HG02973 (cell line): ENCODE measurements around the gene TAOK1.

Source experiments
- ATAC-seq: cut with Tn5 transposase; IDR thresholded peaks from one replicate; pipeline ENCODE4 v1.9.1; 2021; ENCODE audit warnings: moderate library complexity; ENCODE audit not compliant: unreplicated experiment

The TAOK1 gene

GRCh38 chr17:29592850-29593551, 202.8 kb downstream of the TAOK1 start, which contains the start of gene ANKRD13B:
ANKRD13B (plus strand) TSS chr17:29593132; CDS start chr17:29593622, 490 bp downstream.
- ATAC-seq: no peak

GRCh38 chr17:29593591-29594518, 203.7 kb downstream of the TAOK1 start:
- no peak for ATAC-seq

GRCh38 chr17:29594519-29595090, 204.4 kb downstream of the TAOK1 start:
- no peak for ATAC-seq

GRCh38 chr17:29595107-29595942, 205.2 kb downstream of the TAOK1 start:
- no peak for ATAC-seq

GRCh38 chr17:29595943-29596774, 206.0 kb downstream of the TAOK1 start:
- no peak for ATAC-seq

- no peak for ATAC-seq
Observed at GRCh38 chr17:29596811-29597210, 206.6 kb downstream of the TAOK1 start.

- no peak for ATAC-seq
Observed at GRCh38 chr17:29597361-29598172, 207.4 kb downstream of the TAOK1 start.
